Measurements from ENCODE around the gene CPE.

Gene CPE

DNA sequence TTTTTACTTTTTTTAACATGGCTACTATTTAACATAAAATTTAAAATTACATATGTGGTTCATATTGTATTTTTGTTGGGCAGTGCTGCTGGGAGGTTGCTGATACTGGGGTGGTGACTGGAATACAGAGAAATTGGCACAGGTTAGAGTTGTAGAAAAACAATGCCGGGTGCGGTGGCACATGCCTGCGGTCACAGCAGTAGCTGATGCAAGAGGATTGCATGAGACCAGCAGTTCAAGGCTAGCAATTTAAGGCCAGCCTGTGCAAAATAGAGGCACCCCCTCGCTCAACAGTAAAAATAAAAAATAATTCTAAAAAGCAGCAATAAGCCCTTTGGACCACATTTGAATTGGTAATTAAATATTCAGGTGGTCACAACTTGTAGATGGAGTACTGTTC, 11.8 kb upstream of the CPE start:
- FAIRE-seq: no peak

- FAIRE-seq: no peak
Measured at GRCh38 chr4:165368114-165368513, 10.7 kb upstream of the CPE start.

- no peak for FAIRE-seq
Measured at GRCh38 chr4:165368567-165368966, 10.2 kb upstream of the CPE start.

GRCh38 chr4:165369522-165369921, 9.3 kb upstream of the CPE start:
- no peak for FAIRE-seq

DNA sequence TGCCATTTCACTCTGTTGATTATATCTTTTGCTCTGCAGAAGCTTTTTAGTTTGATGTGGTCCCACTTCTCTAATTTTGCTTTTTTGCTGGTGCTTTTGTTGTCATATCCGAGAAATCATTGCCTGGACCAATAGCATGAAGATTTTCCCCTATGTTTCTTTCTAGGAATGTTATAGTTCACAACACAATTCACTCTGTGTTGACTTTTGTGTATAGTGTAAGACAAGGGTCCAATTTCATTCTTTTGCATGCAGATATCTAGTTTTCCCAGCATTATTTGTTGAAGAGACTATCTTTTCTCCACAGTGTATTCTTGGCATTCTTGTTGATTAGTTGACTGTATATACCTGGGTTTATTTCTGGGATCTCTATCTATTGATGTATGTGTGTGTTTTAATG, 8.3 kb upstream of the CPE start:
- no peak for FAIRE-seq

GRCh38 chr4:165375465-165375864, 3.3 kb upstream of the CPE start:
- no peak for FAIRE-seq

GRCh38 chr4:165378398-165378744, 437 bp upstream of the CPE start:
- no peak for FAIRE-seq

GRCh38 chr4:165379678-165380064, 863 bp downstream of the CPE start:
- no peak for FAIRE-seq

DNA sequence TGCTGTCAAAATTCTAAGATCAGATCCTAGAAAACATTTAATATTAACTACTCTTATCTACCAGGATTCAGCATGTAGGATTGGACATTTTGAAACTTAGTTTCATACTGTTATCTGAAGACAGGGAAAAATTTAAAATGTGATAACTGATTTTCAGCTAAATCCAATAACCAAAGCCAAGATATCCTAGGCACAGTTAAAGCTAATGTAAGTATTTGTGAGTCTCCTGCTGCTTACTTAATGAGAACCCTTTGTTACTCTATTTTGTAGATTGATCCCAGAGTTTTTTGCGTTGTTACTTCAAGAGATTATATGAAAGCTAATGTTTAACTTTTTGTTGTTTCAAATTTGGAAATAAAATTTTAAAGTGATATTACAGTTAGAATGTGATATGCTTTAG, 2.0 kb downstream of the CPE start:
- no peak for FAIRE-seq

DNA sequence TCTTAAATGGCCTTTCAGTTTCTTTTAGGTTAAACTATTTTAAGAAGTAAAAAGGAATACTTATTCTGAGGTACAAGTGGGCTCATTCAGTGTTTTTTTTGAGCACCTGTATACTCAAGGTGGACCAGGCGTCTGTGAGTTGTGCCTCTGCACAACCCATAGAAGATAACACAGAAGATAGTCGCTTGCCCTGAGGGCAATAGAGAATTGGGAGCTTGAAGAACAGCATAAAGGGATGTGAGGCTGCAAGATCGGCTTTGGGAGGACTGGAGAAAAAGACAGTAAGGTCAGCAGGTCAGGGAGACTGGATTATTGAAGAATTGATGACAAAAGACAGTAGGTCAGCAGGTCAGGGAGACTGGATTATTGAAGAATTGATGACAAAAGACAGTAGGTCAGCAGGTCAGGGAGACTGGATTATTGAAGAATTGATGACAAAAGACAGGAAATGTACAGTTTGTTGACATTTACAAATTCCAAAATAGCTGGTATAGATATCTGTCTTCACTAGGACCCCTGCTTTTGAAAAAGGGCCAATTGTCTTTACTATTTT, 3.1 kb downstream of the CPE start:
- no peak for FAIRE-seq

- FAIRE-seq: no peak
Measured at GRCh38 chr4:165382640-165383039, 3.8 kb downstream of the CPE start.

DNA sequence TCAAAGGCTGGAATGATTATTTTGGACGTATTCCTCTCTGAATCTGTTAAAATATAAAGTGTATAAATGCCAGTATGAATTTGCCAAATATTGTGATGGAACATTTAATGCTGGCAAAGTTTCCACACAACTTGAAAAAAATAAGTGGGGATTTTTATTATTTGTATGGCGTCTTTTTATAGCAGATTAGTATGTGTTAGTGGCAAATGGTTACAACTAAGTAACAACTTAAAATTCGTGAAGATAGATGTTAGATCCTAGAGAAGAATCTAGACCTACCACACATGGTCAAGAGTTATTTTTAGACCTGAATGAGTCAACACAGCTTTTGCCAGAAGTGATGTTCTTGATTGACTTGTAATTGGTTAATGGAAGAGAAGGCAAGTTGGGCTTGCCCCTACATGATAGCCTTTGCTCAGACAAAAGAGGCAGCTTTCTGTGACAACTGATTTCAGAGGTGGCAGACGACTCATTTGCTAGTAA, 4.8 kb downstream of the CPE start:
- FAIRE-seq: no peak

GRCh38 chr4:165384186-165384585, 5.4 kb downstream of the CPE start:
- no peak for FAIRE-seq

DNA sequence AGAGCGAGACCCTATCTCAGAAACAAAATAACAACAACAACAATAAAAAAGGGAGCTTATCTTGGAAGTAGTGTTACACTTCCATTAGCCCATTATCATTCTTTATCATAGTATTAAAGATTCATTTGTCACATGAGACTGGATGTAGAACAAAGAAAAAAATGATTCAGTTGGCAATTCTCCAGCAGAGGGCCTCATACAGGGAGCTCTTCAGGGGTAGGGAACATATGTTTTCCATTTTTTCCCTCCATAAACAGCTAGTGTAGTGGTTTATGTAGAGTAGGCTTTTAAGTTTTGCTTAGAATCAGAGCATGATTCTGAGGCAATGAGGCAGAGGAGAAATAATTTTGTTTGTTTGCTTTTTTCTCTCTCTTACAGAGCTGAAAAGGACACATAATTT, 5.8 kb downstream of the CPE start:
- FAIRE-seq: no peak

DNA sequence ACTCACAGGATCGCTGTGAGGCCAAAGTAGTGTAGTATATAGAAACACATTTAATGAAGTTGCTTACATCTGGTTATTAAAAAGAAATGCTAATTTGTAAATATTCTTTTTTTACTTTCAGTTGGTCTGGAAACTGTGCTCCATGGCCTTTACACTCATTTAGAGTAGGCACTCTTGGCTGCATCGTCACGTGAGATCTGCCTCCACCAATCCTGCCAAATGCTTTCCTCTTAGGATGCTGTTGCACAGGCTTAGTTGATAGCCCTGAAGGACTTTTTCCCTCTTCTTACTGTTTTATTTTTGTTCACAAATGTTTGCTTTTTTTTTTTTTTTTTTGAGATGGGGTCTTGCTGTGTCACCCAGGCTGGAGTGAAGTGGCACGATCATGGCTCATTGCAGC, 6.3 kb downstream of the CPE start:
- no peak for FAIRE-seq

DNA sequence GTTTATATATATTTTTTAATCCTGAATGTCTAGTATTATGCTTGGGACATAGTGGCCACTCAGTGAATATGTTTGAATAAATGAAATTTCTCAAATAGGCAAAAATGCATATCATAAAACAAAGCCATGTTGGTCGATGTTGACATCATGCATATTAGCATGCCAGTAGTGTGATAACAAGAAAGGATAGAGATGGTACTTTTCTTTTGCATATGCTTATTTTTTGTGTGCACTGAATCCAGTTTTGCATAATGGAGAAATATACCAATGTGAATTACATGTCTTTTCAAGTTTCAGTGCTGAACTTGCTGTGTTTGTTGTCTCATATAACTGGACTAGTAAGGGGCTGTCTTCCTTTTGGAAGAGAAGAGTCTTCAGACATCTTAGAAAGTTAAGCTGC, 7.5 kb downstream of the CPE start:
- FAIRE-seq: no peak

GRCh38 chr4:165388756-165389155, 9.9 kb downstream of the CPE start:
- FAIRE-seq: no peak

DNA sequence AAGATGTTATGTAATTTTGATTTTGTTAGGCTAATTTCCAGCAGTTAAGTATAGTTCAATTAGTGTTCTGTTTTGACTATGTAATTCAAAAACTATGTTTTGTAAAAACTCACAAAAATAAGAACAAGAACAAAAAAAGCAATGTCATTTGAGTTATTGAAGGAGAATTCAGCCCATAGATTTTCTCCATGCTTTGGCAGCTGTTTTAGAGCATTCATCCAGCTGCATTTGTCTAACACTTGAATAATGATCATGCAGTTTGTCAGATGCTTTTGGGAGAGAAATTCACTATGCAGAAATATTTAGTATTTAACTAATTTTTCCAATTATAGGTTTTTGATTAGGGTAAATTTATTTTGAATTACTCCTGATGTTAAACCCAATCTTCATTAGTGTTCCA, 14.2 kb downstream of the CPE start:
- no peak for FAIRE-seq

DNA sequence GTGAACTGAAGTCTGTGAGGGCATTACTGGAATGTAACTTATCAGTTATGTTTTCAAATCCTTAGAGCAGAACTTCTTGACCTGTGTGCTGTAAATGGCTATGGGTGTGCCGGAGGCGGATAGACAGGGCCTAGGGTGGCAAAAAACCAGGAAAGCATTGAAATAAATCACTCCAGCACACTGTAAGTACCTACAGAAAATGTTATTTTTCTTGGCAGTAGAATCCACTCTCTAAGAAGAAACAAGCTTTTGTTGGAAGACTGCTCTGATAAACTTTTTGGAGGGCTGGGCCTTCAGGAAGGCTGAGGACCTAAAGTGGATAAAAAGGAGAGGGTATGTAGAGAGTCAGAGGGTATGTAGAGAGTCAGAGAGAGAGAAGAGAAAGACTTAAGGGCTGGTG, 14.9 kb downstream of the CPE start:
- no peak for FAIRE-seq

- no peak for FAIRE-seq
Measured at GRCh38 chr4:165394275-165394674, 15.5 kb downstream of the CPE start.

- FAIRE-seq: no peak
Measured at GRCh38 chr4:165398570-165398969, 19.8 kb downstream of the CPE start.

GRCh38 chr4:165402375-165402774, 23.6 kb downstream of the CPE start:
- no peak for FAIRE-seq

- FAIRE-seq: no peak
Measured at GRCh38 chr4:165403048-165403447, 24.2 kb downstream of the CPE start.

DNA sequence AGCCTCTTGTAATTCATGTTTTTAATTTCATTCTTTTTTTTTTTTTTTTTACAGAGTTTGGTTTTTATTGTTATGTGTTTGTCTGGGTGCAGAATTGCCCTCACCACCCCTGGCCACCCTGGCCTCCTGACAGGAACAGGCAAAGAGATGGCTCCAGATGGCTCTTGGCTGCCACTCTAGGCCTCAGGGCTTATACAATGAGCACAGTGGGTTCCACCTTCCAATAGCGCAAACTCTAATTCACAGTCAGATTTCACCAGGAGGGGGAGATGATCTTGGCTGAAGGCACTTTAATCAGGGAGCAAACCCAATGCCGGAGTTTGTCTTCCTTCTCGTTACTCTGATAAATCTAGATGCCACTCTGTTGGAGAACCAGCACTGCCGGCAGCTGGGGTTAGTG, 24.8 kb downstream of the CPE start:
- FAIRE-seq: no peak

GRCh38 chr4:165404080-165404479, 25.3 kb downstream of the CPE start:
- no peak for FAIRE-seq

DNA sequence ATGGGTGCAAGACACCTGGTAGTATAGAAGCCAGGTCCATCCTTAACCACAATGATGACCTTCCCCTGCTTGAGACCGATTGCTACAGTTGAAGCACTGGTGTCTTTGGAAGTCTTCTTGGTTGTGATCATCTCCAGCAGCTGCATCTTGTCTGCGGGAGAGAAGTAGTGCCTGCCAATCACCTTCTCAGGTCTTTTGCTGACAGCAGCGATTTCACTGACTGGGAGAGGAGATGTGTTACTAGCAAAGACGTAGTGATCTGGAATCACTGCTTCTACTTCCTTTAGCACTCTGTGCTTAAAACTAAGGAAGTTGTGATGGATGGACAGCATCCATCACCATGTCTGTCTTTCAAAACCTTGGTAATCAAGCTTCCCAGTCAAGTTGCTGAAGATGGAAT, 25.9 kb downstream of the CPE start:
- FAIRE-seq: no peak

Measured in colon (tissue), 2 donors.